GM23248 (cell line): Measurements from ENCODE around the gene ISCU.

Source experiments
- EZH2 ChIP-seq: fragments of 200-600 bp; sonication (generic); IDR thresholded peaks from 2 replicates; pipeline ENCODE4 v1.6.1; 2018; ENCODE audit warnings: antibody characterized with exemption, mild to moderate bottlenecking; ENCODE audit not compliant: insufficient read depth, poor library complexity, severe bottlenecking
- EZH2phosphoT487 ChIP-seq: fragments of 200-600 bp; sonication (generic); IDR thresholded peaks from 2 replicates; pipeline ENCODE4 v1.6.1; 2018; ENCODE audit warnings: antibody characterized with exemption, moderate library complexity, mild to moderate bottlenecking, low read depth; ENCODE audit not compliant: insufficient read depth

DNA sequence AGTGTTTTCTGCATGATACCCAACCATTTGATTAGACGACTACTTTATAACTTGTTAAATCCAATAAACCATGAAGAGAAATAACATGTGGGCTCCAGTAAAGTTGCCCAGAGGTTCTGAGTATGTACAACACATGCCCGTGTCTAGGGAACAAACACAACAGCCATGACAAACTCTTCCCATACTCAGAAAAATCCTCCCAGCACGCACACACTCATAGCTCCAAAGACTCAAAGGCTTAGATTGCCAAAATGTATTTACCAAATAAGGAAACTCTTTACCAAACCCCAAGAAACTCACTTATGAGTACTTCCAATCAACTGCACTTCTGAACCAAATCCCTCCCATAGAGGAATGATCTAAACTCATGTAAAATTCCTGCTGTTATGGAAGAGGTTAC, 18.7 kb upstream of the ISCU start:
- TF ChIP-seq EZH2phosphoT487 (no peak), EZH2 (no peak)
